GM12878 (cell line): ENCODE data around the gene ASAP3. TPM values are rescaled to one million over a fixed set of nuclear protein-coding genes. Genes with fewer than 3 reads are reported as not detected.

Experiments
- CHD4 ChIP-seq: fragments of 200-600 bp; sonication (generic); IDR thresholded peaks from 2 replicates; pipeline ENCODE4 v1.6.1; 2016; ENCODE audit warnings: mild to moderate bottlenecking
- EGR1 ChIP-seq, 2 experiments: IDR thresholded peaks; 1 replicate in 1 of 2; 2 replicates in 1 of 2; pipeline ENCODE4 v1.6.1; 2011 to 2012; ENCODE audit warnings: low read depth in 2 of 2, low read length in 2 of 2, borderline replicate concordance in 1 of 2, mild to moderate bottlenecking in 1 of 2, moderate library complexity in 1 of 2
- ELK1 ChIP-seq: IDR thresholded peaks from 2 replicates; pipeline ENCODE4 v1.6.1; 2012; ENCODE audit warnings: low read depth, low read length, improper control_type of control experiment
- FOXM1 ChIP-seq: IDR thresholded peaks from 2 replicates; pipeline ENCODE4 v1.6.1; 2012; ENCODE audit warnings: low read depth, mild to moderate bottlenecking, inconsistent platforms, low read length, moderate library complexity
- JUNB ChIP-seq: IDR thresholded peaks from 2 replicates; pipeline ENCODE4 v1.6.1; 2016; ENCODE audit warnings: antibody characterized with exemption, mild to moderate bottlenecking
- NFXL1 ChIP-seq: fragments of 450-650 bp; IDR thresholded peaks from 2 replicates; pipeline ENCODE4 v1.6.1; 2017; ENCODE audit warnings: antibody characterized with exemption, mild to moderate bottlenecking, borderline replicate concordance
- SIX5 ChIP-seq: IDR thresholded peaks from 2 replicates; pipeline ENCODE4 v1.6.1; 2011; ENCODE audit warnings: mild to moderate bottlenecking, low read depth, low read length, moderate library complexity; ENCODE audit not compliant: severe bottlenecking
- ZNF592 ChIP-seq: fragments of 450-650 bp; IDR thresholded peaks from 2 replicates; pipeline ENCODE4 v1.6.1; 2017; ENCODE audit warnings: mild to moderate bottlenecking, moderate library complexity
- polyA plus RNA-seq, 11 experiments: library from polyadenylated mRNA; depleted of rRNA in 4 of 11; unstranded in 6 of 11; stranded (reverse) in 5 of 11; fragments of >200 nt; fragmentation: Nextera tagmentation in 4 of 11; fragmentation: Illumina TruSeq in 1 of 11; extraction: Ambion mirVana in 4 of 11; extraction: Trizol in 1 of 11; gene quantifications; 1 replicate in 1 of 11; 2 replicates in 10 of 11; pipeline versions ENCODE4 v1.2.1 to v1.2.3, GENCODE V29; 2011 to 2016; ENCODE audit warnings: inconsistent platforms in 2 of 11, missing spikeins in 2 of 11, low read depth in 1 of 11
- total RNA-seq, 4 experiments: library from RNA; depleted of rRNA in 3 of 4; stranded (reverse); fragments of >200 nt in 3 of 4; fragmentation: Illumina TruSeq in 1 of 4; extraction: Trizol in 1 of 4; gene quantifications; 2 replicates each; pipeline versions ENCODE4 v1.2.1 to v1.2.3, GENCODE V29; 2013 to 2021
- TF ChIP-seq, protein P1 (sequence below): fragments of 450-650 bp; formaldehyde crosslinking; IDR thresholded peaks from 2 replicates; pipeline ENCODE4 v1.4.0; 2020; ENCODE audit warnings: mild to moderate bottlenecking, moderate library complexity
- TF ChIP-seq, protein P2 (sequence below): fragments of 450-650 bp; IDR thresholded peaks from 2 replicates; pipeline ENCODE4 v1.6.1; 2018; ENCODE audit warnings: mild to moderate bottlenecking, low read depth, moderate library complexity; ENCODE audit not compliant: partially characterized antibody
- TF ChIP-seq, protein P3 (sequence below): fragments of 450-650 bp; formaldehyde crosslinking; IDR thresholded peaks from 2 replicates; pipeline ENCODE4 v1.5.0; 2022; ENCODE audit warnings: mild to moderate bottlenecking, missing genetic modification characterization

ASAP3 gene
- total and polyA plus RNA-seq, 10 of the 15 experiments (the other 5 are each of a cell fraction or from before 2014, with no cell fraction given) = 0.04 to 0.92 (median 0.34) TPM; not detected in 1

DNA sequence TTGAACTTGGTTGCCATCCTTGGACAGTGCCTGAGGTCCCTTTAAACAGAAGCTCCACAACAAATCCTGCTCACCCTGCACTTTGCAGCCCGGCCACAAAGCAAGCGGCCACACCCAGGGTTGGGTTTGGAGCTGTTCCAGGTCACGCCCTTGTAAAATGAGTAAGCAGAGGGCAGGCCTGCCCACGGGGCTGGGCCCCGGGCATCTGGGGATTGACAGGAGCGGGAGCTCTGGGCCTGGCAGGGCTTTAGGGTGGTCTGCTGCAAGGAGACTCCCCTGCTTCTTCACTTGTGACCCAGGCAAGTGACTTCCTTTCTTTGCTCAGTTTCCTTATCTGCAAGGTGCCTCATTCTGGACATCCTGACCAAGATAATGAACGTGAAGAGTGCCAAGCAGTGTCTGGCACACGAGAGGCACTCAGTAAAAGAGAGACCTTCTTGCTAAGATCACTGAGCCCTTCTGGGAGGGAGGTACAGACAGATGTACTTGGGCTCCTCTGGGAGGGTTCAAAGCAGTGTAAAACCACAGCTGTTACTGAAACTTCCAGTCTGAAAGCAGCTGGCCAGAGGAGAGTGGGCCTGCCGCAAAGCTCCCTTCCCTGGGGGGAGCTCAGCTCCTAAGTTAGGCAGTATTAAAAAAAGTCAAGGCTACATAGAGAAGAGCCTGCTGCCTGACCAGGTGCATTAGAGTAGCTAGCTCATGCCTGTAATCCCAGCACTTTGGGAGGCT lies 44.4 kb upstream of the ASAP3 start (continued):
- TF ChIP-seq, protein P1, sequence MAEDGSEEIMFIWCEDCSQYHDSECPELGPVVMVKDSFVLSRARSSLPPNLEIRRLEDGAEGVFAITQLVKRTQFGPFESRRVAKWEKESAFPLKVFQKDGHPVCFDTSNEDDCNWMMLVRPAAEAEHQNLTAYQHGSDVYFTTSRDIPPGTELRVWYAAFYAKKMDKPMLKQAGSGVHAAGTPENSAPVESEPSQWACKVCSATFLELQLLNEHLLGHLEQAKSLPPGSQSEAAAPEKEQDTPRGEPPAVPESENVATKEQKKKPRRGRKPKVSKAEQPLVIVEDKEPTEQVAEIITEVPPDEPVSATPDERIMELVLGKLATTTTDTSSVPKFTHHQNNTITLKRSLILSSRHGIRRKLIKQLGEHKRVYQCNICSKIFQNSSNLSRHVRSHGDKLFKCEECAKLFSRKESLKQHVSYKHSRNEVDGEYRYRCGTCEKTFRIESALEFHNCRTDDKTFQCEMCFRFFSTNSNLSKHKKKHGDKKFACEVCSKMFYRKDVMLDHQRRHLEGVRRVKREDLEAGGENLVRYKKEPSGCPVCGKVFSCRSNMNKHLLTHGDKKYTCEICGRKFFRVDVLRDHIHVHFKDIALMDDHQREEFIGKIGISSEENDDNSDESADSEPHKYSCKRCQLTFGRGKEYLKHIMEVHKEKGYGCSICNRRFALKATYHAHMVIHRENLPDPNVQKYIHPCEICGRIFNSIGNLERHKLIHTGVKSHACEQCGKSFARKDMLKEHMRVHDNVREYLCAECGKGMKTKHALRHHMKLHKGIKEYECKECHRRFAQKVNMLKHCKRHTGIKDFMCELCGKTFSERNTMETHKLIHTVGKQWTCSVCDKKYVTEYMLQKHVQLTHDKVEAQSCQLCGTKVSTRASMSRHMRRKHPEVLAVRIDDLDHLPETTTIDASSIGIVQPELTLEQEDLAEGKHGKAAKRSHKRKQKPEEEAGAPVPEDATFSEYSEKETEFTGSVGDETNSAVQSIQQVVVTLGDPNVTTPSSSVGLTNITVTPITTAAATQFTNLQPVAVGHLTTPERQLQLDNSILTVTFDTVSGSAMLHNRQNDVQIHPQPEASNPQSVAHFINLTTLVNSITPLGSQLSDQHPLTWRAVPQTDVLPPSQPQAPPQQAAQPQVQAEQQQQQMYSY (CRISPR knock-in tag) = no peak
- TF ChIP-seq, protein P2, sequence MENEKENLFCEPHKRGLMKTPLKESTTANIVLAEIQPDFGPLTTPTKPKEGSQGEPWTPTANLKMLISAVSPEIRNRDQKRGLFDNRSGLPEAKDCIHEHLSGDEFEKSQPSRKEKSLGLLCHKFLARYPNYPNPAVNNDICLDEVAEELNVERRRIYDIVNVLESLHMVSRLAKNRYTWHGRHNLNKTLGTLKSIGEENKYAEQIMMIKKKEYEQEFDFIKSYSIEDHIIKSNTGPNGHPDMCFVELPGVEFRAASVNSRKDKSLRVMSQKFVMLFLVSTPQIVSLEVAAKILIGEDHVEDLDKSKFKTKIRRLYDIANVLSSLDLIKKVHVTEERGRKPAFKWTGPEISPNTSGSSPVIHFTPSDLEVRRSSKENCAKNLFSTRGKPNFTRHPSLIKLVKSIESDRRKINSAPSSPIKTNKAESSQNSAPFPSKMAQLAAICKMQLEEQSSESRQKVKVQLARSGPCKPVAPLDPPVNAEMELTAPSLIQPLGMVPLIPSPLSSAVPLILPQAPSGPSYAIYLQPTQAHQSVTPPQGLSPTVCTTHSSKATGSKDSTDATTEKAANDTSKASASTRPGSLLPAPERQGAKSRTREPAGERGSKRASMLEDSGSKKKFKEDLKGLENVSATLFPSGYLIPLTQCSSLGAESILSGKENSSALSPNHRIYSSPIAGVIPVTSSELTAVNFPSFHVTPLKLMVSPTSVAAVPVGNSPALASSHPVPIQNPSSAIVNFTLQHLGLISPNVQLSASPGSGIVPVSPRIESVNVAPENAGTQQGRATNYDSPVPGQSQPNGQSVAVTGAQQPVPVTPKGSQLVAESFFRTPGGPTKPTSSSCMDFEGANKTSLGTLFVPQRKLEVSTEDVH = no peak
- TF ChIP-seq JUNB = peak; percentile 25; the same call in 1 of the 2 replicates
- TF ChIP-seq NFXL1 = no peak
- TF ChIP-seq ELK1 = no peak
- no peak for TF ChIP-seq CHD4
- no peak for TF ChIP-seq EGR1 (IDR thresholded peaks at IDR 0.05; ENCODE audit: borderline replicate concordance in 1 of 2, low read depth in 2 of 2, low read length in 2 of 2)
- no peak for TF ChIP-seq ZNF592
- TF ChIP-seq FOXM1 = peak; percentile 37; the same call in 1 of the 2 replicates
- TF ChIP-seq, protein P3, sequence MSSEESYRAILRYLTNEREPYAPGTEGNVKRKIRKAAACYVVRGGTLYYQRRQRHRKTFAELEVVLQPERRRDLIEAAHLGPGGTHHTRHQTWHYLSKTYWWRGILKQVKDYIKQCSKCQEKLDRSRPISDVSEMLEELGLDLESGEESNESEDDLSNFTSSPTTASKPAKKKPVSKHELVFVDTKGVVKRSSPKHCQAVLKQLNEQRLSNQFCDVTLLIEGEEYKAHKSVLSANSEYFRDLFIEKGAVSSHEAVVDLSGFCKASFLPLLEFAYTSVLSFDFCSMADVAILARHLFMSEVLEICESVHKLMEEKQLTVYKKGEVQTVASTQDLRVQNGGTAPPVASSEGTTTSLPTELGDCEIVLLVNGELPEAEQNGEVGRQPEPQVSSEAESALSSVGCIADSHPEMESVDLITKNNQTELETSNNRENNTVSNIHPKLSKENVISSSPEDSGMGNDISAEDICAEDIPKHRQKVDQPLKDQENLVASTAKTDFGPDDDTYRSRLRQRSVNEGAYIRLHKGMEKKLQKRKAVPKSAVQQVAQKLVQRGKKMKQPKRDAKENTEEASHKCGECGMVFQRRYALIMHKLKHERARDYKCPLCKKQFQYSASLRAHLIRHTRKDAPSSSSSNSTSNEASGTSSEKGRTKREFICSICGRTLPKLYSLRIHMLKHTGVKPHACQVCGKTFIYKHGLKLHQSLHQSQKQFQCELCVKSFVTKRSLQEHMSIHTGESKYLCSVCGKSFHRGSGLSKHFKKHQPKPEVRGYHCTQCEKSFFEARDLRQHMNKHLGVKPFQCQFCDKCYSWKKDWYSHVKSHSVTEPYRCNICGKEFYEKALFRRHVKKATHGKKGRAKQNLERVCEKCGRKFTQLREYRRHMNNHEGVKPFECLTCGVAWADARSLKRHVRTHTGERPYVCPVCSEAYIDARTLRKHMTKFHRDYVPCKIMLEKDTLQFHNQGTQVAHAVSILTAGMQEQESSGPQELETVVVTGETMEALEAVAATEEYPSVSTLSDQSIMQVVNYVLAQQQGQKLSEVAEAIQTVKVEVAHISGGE = no peak
- no peak for TF ChIP-seq SIX5
